Measurements from ENCODE around the gene DIP2A.
"Not testable (repeated sequence)": the region's sequence is repeated elsewhere in the genome, so short reads cannot be mapped to it uniquely, and the experiment has no call there.

DIP2A gene

GRCh38 chr21:46431448-46431847 lies 27.2 kb upstream of the DIP2A start:
- Histone ChIP-seq H3K36me3 (ENCODE audit: control insufficient read depth, low read length) (peaks cover 55% of the 10 kb centered on the region), H4K20me1 (ENCODE audit: control insufficient read depth, insufficient read depth, low read depth, low read length) (no peaks in the 10 kb centered on the region)

DNA sequence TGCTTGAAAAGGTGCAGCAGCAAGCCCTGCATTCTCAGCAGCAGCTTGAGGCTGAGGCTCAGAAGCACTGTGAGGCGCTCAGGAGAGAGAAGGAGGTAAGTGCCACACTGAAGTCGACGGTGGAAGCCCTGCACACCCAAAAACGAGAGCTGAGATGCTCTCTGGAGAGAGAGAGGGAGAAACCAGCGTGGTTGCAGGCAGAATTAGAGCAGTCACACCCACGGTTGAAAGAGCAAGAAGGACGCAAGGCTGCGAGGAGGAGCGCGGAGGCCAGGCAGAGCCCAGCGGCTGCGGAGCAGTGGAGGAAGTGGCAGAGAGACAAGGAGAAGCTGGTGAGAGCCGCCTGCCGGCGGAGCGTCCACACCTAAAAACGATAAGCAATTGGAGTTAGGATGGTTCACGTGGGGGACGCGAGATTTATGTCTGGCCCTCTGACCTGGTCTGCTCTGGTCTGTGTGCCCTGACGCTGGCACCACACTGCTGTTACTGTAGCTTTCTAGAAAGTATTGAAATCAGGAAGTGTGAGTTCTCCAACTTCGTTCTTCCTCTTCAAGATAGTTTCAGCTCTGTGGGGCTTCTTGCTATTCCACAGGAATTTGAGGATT lies 26.7 kb upstream of the DIP2A start:
- Histone ChIP-seq H3K27me3 (ENCODE audit: control insufficient read depth, low read length) (no peaks in the 10 kb centered on the region), H3K27ac (ENCODE audit: low read depth, low read length) (no peak overlapping the region), H3K4me3 (ENCODE audit: low read length) (no peak overlapping the region), H3K9me3 (ENCODE audit: control insufficient read depth, insufficient read depth, low read length) (no peaks in the 10 kb centered on the region), H3K9me2 (replicated peaks; ENCODE audit: control insufficient read depth, low read length) (no peaks in the 10 kb centered on the region), H3K4me1 (ENCODE audit: control insufficient read depth, low read length) (no peaks in the 10 kb centered on the region), H3K4me2 (ENCODE audit: low read length) (no peak overlapping the region), H3K36me3 (ENCODE audit: control insufficient read depth, low read length) (peaks cover 57% of the 10 kb centered on the region), H4K20me1 (ENCODE audit: control insufficient read depth, insufficient read depth, low read depth, low read length) (no peaks in the 10 kb centered on the region), H3K79me2 (ENCODE audit: control insufficient read depth, low read length) (no peaks in the 10 kb centered on the region), H3F3A (ENCODE audit: control insufficient read depth, insufficient read depth) (no peaks in the 10 kb centered on the region)
- TF ChIP-seq CTCF (IDR thresholded peaks at IDR 0.05; ENCODE audit: low read depth, low read length, poor library complexity, severe bottlenecking) (no peak), EZH2phosphoT487 (IDR thresholded peaks at IDR 0.05; ENCODE audit: borderline replicate concordance, low read length) (no peak)

More at GRCh38 chr21:46431448-46431847, 27.2 kb upstream of the DIP2A start:
- Histone ChIP-seq H3K27me3 (ENCODE audit: control insufficient read depth, low read length) (no peaks in the 10 kb centered on the region), H3K79me2 (ENCODE audit: control insufficient read depth, low read length) (no peaks in the 10 kb centered on the region), H3K4me1 (ENCODE audit: control insufficient read depth, low read length) (no peaks in the 10 kb centered on the region), H3K4me3 (ENCODE audit: low read length) (no peak overlapping the region), H3K4me2 (ENCODE audit: low read length) (no peak overlapping the region), H3F3A (ENCODE audit: control insufficient read depth, insufficient read depth) (no peaks in the 10 kb centered on the region), H3K27ac (ENCODE audit: low read depth, low read length) (no peak overlapping the region), H3K9me3 (ENCODE audit: control insufficient read depth, insufficient read depth, low read length) (no peaks in the 10 kb centered on the region), H3K9me2 (replicated peaks; ENCODE audit: control insufficient read depth, low read length) (no peaks in the 10 kb centered on the region)
- TF ChIP-seq EZH2phosphoT487 (IDR thresholded peaks at IDR 0.05; ENCODE audit: borderline replicate concordance, low read length) = no peak
- TF ChIP-seq CTCF (IDR thresholded peaks at IDR 0.05; ENCODE audit: low read depth, low read length, poor library complexity, severe bottlenecking) = no peak

GRCh38 chr21:46433116-46433515 lies 25.6 kb upstream of the DIP2A start:
- not testable (repeated sequence) for H4K20me1 ChIP-seq (ENCODE audit: control insufficient read depth, insufficient read depth, low read depth, low read length); H3K4me2 ChIP-seq (ENCODE audit: low read length); H3K9me3 ChIP-seq (ENCODE audit: control insufficient read depth, insufficient read depth, low read length); H3K27me3 ChIP-seq (ENCODE audit: control insufficient read depth, low read length); H3K4me3 ChIP-seq (ENCODE audit: low read length); H3K79me2 ChIP-seq (ENCODE audit: control insufficient read depth, low read length); H3K9me2 ChIP-seq (replicated peaks; ENCODE audit: control insufficient read depth, low read length); H3K27ac ChIP-seq (ENCODE audit: low read depth, low read length); H3F3A ChIP-seq (ENCODE audit: control insufficient read depth, insufficient read depth); H3K4me1 ChIP-seq (ENCODE audit: control insufficient read depth, low read length)
- peaks cover 57% of the 10 kb centered on the region for H3K36me3 ChIP-seq (ENCODE audit: control insufficient read depth, low read length)

DNA sequence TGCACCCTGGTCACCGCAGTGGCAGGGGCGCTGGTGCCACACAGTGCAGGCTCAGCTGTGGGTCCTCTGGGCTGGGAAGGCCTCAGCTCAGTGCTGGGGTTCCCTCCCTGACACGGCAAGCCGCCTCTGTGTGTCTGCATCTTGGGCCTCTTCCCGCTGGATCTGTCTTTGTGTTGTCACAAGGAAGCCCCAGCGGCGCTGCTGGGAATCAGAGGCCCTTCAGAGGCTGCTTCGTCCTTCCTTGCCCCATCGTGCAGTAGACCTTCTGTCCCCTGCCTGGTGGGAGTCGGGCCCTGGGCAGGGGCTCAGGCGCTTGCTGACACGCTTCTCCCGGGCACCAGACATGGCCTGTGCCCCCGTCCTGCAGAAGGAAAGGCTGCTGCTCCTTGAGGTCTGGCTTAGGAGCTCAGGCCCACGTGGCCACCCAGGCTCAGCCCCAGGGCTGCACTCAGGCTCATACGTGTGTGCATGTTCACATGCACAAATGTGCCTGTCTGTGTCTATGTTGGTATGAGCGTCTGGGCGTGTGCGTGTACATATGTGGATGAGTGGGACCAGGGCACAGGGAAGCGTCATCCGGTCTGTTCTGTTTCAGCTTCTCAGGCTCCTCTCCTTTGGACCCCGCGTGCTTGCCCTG lies 24.3 kb upstream of the DIP2A start:
- Histone ChIP-seq H3K4me2 (ENCODE audit: low read length) (no peak overlapping the region), H3K36me3 (ENCODE audit: control insufficient read depth, low read length) (peaks cover 57% of the 10 kb centered on the region), H3K9me2 (replicated peaks; ENCODE audit: control insufficient read depth, low read length) (no peaks in the 10 kb centered on the region), H3K27me3 (ENCODE audit: control insufficient read depth, low read length) (no peaks in the 10 kb centered on the region), H4K20me1 (ENCODE audit: control insufficient read depth, insufficient read depth, low read depth, low read length) (no peaks in the 10 kb centered on the region; the same call in 1 of the 2 replicates), H3K27ac (ENCODE audit: low read depth, low read length) (no peak overlapping the region), H3K4me3 (ENCODE audit: low read length) (no peak overlapping the region), H3K4me1 (ENCODE audit: control insufficient read depth, low read length) (no peaks in the 10 kb centered on the region), H3K9me3 (ENCODE audit: control insufficient read depth, insufficient read depth, low read length) (no peaks in the 10 kb centered on the region), H3K79me2 (ENCODE audit: control insufficient read depth, low read length) (no peaks in the 10 kb centered on the region), H3F3A (ENCODE audit: control insufficient read depth, insufficient read depth) (no peaks in the 10 kb centered on the region)
- TF ChIP-seq CTCF (IDR thresholded peaks at IDR 0.05; ENCODE audit: low read depth, low read length, poor library complexity, severe bottlenecking) = no peak
- no peak for TF ChIP-seq EZH2phosphoT487 (IDR thresholded peaks at IDR 0.05; ENCODE audit: borderline replicate concordance, low read length)
